GM18870 (cell line): ENCODE measurements around the gene GPR83.
"Not testable (repeated sequence)": the region's sequence is repeated elsewhere in the genome, so short reads cannot be mapped to it uniquely, and the experiment has no call there.

ENCODE experiments used
- ATAC-seq: cut with Tn5 transposase; IDR thresholded peaks from one replicate; pipeline ENCODE4 v1.9.1; 2021; ENCODE audit warnings: moderate library complexity; ENCODE audit not compliant: unreplicated experiment

GPR83 gene

GRCh38 chr11:94376841-94377240 is 24.4 kb downstream of the GPR83 start:
- no peak for ATAC-seq

GRCh38 chr11:94370576-94370975 is 30.6 kb downstream of the GPR83 start:
- not testable (repeated sequence) for ATAC-seq

- not testable (repeated sequence) for ATAC-seq
Measured at GRCh38 chr11:94350850-94351563, 50.2 kb downstream of the GPR83 start.

- ATAC-seq: not testable (repeated sequence)
Measured at GRCh38 chr11:94346311-94346710, 54.9 kb downstream of the GPR83 start.

GRCh38 chr11:94343495-94343894 is 57.7 kb downstream of the GPR83 start:
- ATAC-seq: no peak

GRCh38 chr11:94342250-94342649 is 59.0 kb downstream of the GPR83 start:
- ATAC-seq: no peak

- no peak for ATAC-seq
Measured at GRCh38 chr11:94338651-94339050, 62.6 kb downstream of the GPR83 start.

- no peak for ATAC-seq
Measured at GRCh38 chr11:94336033-94336432, 65.2 kb downstream of the GPR83 start.

- no peak for ATAC-seq
Measured at GRCh38 chr11:94332814-94333213, 68.4 kb downstream of the GPR83 start.

- ATAC-seq: no peak
Measured at GRCh38 chr11:94330789-94331188, 70.4 kb downstream of the GPR83 start.

GRCh38 chr11:94329501-94329900 is 71.7 kb downstream of the GPR83 start:
- no peak for ATAC-seq

GRCh38 chr11:94328587-94329080 is 72.6 kb downstream of the GPR83 start:
- no peak for ATAC-seq
